ENCODE results near the gene ADK.
"Not testable (repeated sequence)": the region's sequence is repeated elsewhere in the genome, so short reads cannot be mapped to it uniquely, and the experiment has no call there.

ADK gene

GRCh38 chr10:74525885-74526284 lies 374.9 kb downstream of the ADK start:
- H3K4me3 ChIP-seq (ENCODE audit: low read depth, low read length): no peak overlapping the region
- no peak for TF ChIP-seq CTCF (IDR thresholded peaks at IDR 0.05; ENCODE audit: low read depth, low read length, missing control alignments)
- no peak for DNase-seq (ENCODE audit: low read depth)
- in situ Hi-C loops (cut with HindIII; ENCODE audit: low sequenced_read_pairs): no loop called here

- H3K4me3 ChIP-seq (ENCODE audit: low read depth, low read length); DNase-seq (ENCODE audit: low read depth); in situ Hi-C loops (cut with HindIII; ENCODE audit: low sequenced_read_pairs): not testable (repeated sequence)
Observed at GRCh38 chr10:74527611-74528010, 376.6 kb downstream of the ADK start.

DNA sequence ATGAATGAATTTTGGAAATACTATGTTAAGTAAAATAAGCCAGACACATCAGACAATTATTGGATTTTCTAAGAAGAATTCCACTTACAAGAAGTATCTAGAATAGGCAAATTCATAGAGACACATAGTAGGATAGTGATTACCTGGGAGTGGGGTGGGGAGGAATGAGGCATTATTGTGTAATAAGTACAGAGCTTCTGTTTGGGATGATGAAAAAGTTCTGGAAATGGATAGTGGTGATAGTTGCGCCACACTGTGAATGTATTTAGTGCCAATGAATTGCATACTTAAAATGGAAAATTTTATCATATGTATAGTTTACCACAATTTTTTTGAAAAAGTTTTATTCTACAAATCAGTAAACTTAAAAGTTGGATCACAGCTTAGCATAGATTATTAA lies 378.2 kb downstream of the ADK start:
- in situ Hi-C loops (cut with HindIII; ENCODE audit: low sequenced_read_pairs): no loop called here

DNA sequence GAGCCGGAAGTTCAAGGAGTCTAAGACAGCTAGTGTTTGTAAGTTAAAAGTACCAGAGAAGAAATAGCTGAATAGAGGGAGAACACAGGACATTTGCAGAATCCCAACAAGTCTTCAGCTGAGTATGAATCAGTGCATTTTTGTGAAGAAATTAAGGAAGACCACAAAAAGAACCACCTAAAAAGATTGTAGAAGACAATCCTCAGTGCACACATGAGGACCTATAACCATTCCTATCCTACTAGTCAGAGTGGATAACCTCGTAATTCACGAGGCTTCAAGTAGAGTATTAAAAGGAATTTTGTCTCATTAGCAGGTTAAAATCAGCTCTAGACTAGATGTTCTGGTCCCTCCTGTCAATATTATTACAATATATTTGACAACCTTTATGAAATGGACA lies 380.0 kb downstream of the ADK start:
- DNase-seq (ENCODE audit: low read depth): no peak
- no peak for TF ChIP-seq CTCF (IDR thresholded peaks at IDR 0.05; ENCODE audit: low read depth, low read length, missing control alignments)
- in situ Hi-C loops (cut with HindIII; ENCODE audit: low sequenced_read_pairs): no loop called here
- H3K4me3 ChIP-seq (ENCODE audit: low read depth, low read length): no peak overlapping the region

More for the DNA sequence above, 378.2 kb downstream of the ADK start:
- H3K4me3 ChIP-seq (ENCODE audit: low read depth, low read length): no peak overlapping the region
- no peak for TF ChIP-seq CTCF (IDR thresholded peaks at IDR 0.05; ENCODE audit: low read depth, low read length, missing control alignments)
- DNase-seq (ENCODE audit: low read depth): no peak

DNA sequence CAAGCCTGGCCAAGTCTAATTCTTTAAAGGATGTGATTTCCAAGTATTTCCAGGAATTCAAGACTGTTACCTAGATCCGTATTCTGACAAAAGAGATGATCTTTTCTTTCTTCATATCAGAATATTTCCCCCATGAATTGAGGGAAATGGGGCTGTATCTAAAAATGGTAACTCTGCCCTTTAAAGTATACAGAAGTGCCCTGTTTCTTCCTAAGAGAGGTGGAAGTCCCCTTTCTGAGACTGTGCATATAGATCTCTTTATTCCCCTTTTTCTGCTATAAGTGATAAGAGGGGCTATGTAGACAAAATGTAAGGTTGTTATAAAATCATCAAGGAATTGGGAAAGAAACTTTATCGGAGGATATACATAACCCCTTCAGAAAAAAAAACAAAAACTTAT lies 388.3 kb downstream of the ADK start:
- in situ Hi-C loops (cut with HindIII; ENCODE audit: low sequenced_read_pairs): no loop called here

GRCh38 chr10:74541375-74541774 lies 390.4 kb downstream of the ADK start:
- H3K4me3 ChIP-seq (ENCODE audit: low read depth, low read length): no peak overlapping the region
- no peak for TF ChIP-seq CTCF (IDR thresholded peaks at IDR 0.05; ENCODE audit: low read depth, low read length, missing control alignments)
- no peak for DNase-seq (ENCODE audit: low read depth)
- in situ Hi-C loops (cut with HindIII; ENCODE audit: low sequenced_read_pairs): no loop called here

More for the DNA sequence above, 388.3 kb downstream of the ADK start:
- H3K4me3 ChIP-seq (ENCODE audit: low read depth, low read length): no peak overlapping the region
- no peak for DNase-seq (ENCODE audit: low read depth)
- no peak for TF ChIP-seq CTCF (IDR thresholded peaks at IDR 0.05; ENCODE audit: low read depth, low read length, missing control alignments)

DNA sequence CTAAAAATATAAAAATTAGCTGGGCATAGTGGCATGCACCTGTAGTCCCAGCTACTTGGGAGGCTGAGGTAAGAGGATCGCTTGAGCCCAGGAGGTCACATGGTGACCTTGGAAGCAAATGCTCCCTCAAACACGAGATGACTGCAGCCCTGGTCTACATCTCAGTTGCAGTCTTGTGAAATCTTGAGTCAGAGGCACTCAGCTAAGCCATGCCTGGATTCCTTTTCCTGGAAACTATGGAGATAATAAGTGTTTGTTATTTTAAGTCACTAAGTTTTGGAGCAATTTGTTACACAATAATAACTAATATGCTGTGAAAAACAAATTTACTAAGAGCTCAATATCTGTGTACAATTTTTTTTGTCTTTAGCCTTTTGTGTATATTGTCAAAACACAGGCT lies 391.1 kb downstream of the ADK start:
- in situ Hi-C loops (cut with HindIII; ENCODE audit: low sequenced_read_pairs): no loop called here
- no peak overlapping the region for H3K4me3 ChIP-seq (ENCODE audit: low read depth, low read length)
- TF ChIP-seq CTCF (IDR thresholded peaks at IDR 0.05; ENCODE audit: low read depth, low read length, missing control alignments): no peak
- no peak for DNase-seq (ENCODE audit: low read depth)
